Small intestine (tissue), 7 donors: ENCODE results near the gene PRLR. TPM values are rescaled to one million over a fixed set of nuclear protein-coding genes. Genes with fewer than 3 reads are reported as not detected.

Experiments used
- DNase-seq, 2 donors: peaks; one replicate each; pipeline versions ENCODE4 v3.0.0 to v3.0.0-alpha.2; 2013
- FAIRE-seq: peaks from 2 replicates; lab custom pipeline; 2012; peaks lifted over from hg19 to GRCh38; lab: Jason Lieb, UNC
- H3K27ac ChIP-seq, 3 donors: one replicate each; pipeline ENCODE4 v1.5.1; 2013; ENCODE audit warnings: low read length in 2 of 3, mild to moderate bottlenecking in 2 of 3, control low read depth in 1 of 3, inconsistent platforms in 1 of 3, low read depth in 1 of 3, moderate library complexity in 1 of 3
- H3K27me3 ChIP-seq, 3 donors: one replicate each; pipeline ENCODE4 v1.6.1; 2013; ENCODE audit warnings: low read length in 3 of 3, inconsistent platforms in 1 of 3; ENCODE audit not compliant: control insufficient read depth in 3 of 3, insufficient read depth in 3 of 3
- H3K36me3 ChIP-seq, 3 donors: one replicate each; pipeline ENCODE4 v1.6.1; 2013; ENCODE audit warnings: low read length in 3 of 3, inconsistent platforms in 1 of 3, low read depth in 1 of 3, mild to moderate bottlenecking in 1 of 3, moderate library complexity in 1 of 3; ENCODE audit not compliant: control insufficient read depth in 3 of 3, insufficient read depth in 2 of 3
- H3K4me1 ChIP-seq, 3 donors: one replicate each; pipeline ENCODE4 v1.6.1; 2013; ENCODE audit warnings: low read length in 2 of 3, inconsistent platforms in 1 of 3, low read depth in 1 of 3, mild to moderate bottlenecking in 1 of 3, moderate library complexity in 1 of 3; ENCODE audit not compliant: control insufficient read depth in 3 of 3, insufficient read depth in 2 of 3
- H3K4me3 ChIP-seq, 3 donors: one replicate each; pipeline ENCODE4 v1.5.1; 2013; ENCODE audit warnings: low read length in 3 of 3, control low read depth in 1 of 3, inconsistent platforms in 1 of 3, low read depth in 1 of 3, mild to moderate bottlenecking in 1 of 3, moderate library complexity in 1 of 3
- H3K9me3 ChIP-seq, 2 donors: one replicate each; pipeline ENCODE4 v1.6.1; 2013; ENCODE audit warnings: low read depth in 1 of 2, low read length in 1 of 2; ENCODE audit not compliant: control insufficient read depth in 2 of 2, insufficient read depth in 1 of 2
- WGBS, 3 donors: extraction: QIAGEN DNeasy Blood & Tissue Kit; methylation state at CpG; one replicate each; pipeline ENCODE4 v1.1.7; 2013; 5-methylcytosine and 5-hydroxymethylcytosine counted together
- polyA plus RNA-seq, 4 donors: library from polyadenylated mRNA; stranded (reverse) in 3 of 4; unstranded in 1 of 4; fragments of 200-250 nt in 3 of 4; fragments of 120-200 nt in 1 of 4; gene quantifications; one replicate each; pipeline versions ENCODE4 v1.2.1 to v1.2.3, GENCODE V29; 2013
- donor health status: healthy with polysubstance abuse.
- donor health status: control.
- donor health status: control.
- donor health status: Bipolar disorder and iron deficiency.
- donor health status: healthy.

PRLR gene
- polyA plus RNA-seq, 4 donors = 1.4 to 84.6 (median 2.9) TPM

DNA sequence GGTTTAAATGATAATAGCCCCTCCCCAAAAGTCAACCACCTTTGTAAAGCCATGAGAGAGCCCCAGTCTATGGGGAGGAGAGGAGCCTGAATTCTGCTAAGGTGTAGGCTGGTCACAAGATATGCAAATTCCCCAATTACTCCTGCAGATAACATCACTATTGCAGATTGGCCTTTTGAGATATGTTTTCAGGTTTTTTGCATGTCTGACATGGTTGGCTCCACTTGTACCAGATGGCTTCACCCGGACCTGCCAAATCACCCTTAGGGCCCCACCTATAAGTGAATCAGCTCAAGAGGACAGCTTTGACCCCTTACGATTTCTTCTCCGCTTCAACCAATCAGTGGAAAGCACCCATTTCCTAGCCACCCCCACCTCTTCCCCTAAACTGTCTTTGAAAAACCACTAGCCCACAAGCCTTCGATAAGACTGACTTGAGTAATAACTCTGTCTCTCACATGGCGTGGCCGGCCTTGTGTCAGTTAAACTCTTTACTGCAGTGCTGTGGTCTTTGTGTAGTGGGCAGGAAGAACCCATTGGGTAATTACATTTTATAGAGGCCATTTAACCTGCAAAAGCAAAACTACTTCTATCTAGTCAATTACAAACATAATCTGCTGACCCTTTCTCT, 69.7 kb downstream of the PRLR start:
- Histone ChIP-seq H3K9me3 (no peaks in the 10 kb centered on the region), H3K4me1 (peaks cover 0 to 22% (median 2%) of the 10 kb centered on the region in 3 donors), H3K4me3 (no peak overlapping the region), H3K27ac (no peak overlapping the region), H3K36me3 (peaks cover 0 to 11% (median 2%) of the 10 kb centered on the region in 3 donors), H3K27me3 (no peaks in the 10 kb centered on the region)
- DNase-seq = no peak
- 73 to 86% (median 84%) methylated on average over 6 of the region's 6 CpGs for WGBS, 3 donors
- FAIRE-seq = no peak

DNA sequence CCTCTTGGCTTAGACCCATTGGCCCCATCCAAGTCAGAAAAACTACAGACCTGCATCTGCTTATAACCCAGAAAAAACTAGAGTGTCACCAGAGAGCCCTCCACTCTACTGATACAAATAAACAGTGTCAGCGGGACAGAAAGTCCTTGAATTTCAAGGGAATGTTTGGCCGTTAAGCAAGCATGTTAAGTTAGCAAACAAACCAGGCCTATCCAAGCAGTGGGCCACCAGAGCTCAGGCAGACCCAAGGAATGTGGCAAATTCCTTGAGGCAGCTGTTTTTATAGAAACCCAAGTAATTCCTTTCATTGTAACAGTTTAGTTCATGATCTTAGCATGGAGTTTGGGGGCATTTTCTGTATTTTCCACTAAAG, 70.9 kb downstream of the PRLR start:
- H3K4me1 ChIP-seq = peaks cover 0 to 14% (median 0%) of the 10 kb centered on the region in 3 donors
- H3K9me3 ChIP-seq = no peaks in the 10 kb centered on the region
- no peak overlapping the region for H3K4me3 ChIP-seq
- FAIRE-seq (no peak), DNase-seq (no peak)
- no peak overlapping the region for H3K27ac ChIP-seq
- H3K36me3 ChIP-seq = peaks cover 0 to 11% (median 2%) of the 10 kb centered on the region in 3 donors
- 62 to 95% (median 78%) methylated on average over 2 of the region's 2 CpGs for WGBS, 3 donors
- no peaks in the 10 kb centered on the region for H3K27me3 ChIP-seq

DNA sequence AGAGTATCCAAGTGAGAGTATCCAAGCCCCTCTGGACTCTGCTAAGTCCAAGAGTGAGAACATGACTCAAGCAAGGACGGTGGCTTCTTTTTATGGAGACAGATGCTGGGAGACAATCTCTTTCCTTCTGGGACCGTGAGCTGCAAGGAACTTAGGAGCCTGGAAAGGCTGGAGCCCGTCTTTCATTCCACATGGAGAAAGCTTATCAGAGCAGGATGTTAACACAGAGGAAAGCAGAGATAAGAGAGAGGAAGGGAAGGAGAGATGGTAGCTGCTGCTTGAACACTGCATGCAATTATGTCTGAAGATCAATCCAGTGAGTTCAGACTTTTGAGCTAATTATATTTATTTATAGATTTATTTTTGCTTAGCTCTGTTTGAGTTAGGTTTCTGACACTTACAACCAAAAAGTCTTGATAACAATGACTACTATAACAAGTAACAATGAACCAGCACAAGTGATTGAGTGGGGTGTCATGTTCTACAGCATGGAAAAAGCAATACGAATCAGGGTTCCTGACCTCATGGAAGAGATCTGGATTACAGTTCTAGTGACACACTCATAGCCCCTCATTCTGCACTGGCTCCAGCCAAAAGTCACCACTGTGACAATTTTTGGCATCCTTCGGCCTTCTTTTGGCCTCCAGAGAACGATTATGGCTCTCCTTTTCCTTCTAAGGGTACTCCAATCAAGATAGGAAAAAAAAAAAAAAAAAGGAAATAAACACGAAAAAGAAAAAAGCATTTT, 71.5 kb downstream of the PRLR start:
- Histone ChIP-seq H3K4me3 (no peak overlapping the region), H3K36me3 (peaks cover 0 to 11% (median 2%) of the 10 kb centered on the region in 3 donors), H3K27me3 (no peaks in the 10 kb centered on the region), H3K4me1 (peaks cover 0 to 13% (median 0%) of the 10 kb centered on the region in 3 donors), H3K27ac (no peak overlapping the region), H3K9me3 (no peaks in the 10 kb centered on the region)
- WGBS, 3 donors = 33 to 44% (median 42%) methylated on average over 7 of the region's 7 CpGs
- FAIRE-seq = no peak
- peak; percentile 20 to 32 for DNase-seq

DNA sequence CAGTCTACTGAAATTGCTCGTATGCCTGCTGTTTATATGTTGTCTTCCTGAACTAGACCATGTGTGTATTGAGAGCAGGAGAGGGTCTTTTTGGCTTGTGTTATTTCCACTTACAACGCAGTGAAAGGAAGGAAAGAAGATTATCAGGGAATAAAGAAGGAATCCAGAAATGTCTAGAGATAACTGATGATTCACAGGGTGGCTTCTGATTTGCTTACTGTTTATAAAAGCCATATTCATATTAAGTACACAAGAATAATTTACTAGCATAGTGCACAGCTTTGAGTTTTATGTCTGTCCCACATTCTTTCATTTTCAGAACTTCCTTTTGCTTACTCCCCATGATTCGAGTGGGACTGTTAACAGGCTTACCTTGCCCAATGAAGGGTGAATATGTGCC, 72.1 kb downstream of the PRLR start:
- DNase-seq (no peak), FAIRE-seq (no peak)
- H3K4me3 ChIP-seq = no peak overlapping the region
- WGBS, 3 donors = 62 to 81% (median 75%) methylated on average over 3 of the region's 3 CpGs
- no peaks in the 10 kb centered on the region for H3K9me3 ChIP-seq
- H3K4me1 ChIP-seq = peaks cover 0 to 13% (median 0%) of the 10 kb centered on the region in 3 donors
- H3K27ac ChIP-seq = no peak overlapping the region
- peaks cover 0 to 11% (median 2%) of the 10 kb centered on the region in 3 donors for H3K36me3 ChIP-seq
- no peaks in the 10 kb centered on the region for H3K27me3 ChIP-seq

DNA sequence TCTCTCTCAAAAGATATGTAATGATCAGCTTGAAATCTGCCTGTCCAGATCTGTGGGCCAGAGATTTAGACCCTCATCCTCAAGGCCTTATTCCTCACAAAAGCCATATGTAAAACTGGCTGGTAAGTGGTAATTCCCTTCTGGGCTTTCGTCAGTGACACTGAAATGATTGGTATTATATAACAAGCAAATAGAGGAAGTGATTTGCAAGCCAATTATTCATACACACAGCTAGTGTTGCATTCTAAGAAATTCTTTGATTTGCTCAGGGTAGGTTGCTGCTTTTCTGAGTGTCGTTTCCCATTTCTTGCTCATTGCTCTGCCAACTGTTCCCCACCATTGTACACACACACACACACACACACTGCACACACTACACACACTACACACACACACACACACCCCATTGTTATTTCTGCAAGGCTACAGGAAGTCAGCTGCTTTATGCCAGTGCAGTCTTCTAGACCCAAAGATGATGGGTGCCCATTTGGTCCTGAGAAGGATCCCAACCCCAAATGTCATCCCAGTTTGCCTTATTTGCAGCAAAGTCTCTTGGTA, 76.8 kb downstream of the PRLR start:
- FAIRE-seq (no peak), DNase-seq (no peak)
- Histone ChIP-seq H3K27me3 (no peaks in the 10 kb centered on the region), H3K27ac (no peak overlapping the region), H3K4me3 (no peak overlapping the region), H3K4me1 (peaks cover 0 to 5% (median 0%) of the 10 kb centered on the region in 3 donors), H3K36me3 (peaks cover 0 to 3% (median 2%) of the 10 kb centered on the region in 3 donors), H3K9me3 (no peaks in the 10 kb centered on the region)
- 37 to 63% (median 51%) methylated on average over 2 of the region's 2 CpGs for WGBS, 3 donors

DNA sequence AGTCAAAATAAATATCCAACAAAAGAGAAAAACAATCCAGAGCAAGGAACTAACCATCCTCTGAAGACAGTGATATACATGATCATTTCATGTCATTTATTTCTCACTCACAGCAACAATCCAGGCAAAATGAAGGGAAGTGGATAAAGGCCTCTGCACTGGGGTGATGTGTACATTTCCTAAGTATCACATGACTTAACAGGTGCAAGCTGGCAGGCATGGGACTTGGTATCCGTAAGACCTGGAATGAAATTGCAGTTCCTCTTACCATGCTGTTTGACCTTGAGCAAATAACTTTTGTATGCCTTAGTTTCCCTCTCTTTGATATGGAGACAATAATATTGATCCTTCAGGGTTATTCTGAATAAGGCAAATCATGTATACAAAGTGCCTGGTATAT, 77.6 kb downstream of the PRLR start:
- H3K4me1 ChIP-seq = peaks cover 0 to 2% (median 0%) of the 10 kb centered on the region in 3 donors
- WGBS, 3 donors = 32 to 74% (median 57%) methylated on average over 1 of the region's 1 CpG
- H3K4me3 ChIP-seq = no peak overlapping the region
- peaks cover 0 to 3% (median 2%) of the 10 kb centered on the region in 3 donors for H3K36me3 ChIP-seq
- H3K9me3 ChIP-seq = no peaks in the 10 kb centered on the region
- FAIRE-seq = no peak
- DNase-seq = no peak
- no peak overlapping the region for H3K27ac ChIP-seq
- no peaks in the 10 kb centered on the region for H3K27me3 ChIP-seq

DNA sequence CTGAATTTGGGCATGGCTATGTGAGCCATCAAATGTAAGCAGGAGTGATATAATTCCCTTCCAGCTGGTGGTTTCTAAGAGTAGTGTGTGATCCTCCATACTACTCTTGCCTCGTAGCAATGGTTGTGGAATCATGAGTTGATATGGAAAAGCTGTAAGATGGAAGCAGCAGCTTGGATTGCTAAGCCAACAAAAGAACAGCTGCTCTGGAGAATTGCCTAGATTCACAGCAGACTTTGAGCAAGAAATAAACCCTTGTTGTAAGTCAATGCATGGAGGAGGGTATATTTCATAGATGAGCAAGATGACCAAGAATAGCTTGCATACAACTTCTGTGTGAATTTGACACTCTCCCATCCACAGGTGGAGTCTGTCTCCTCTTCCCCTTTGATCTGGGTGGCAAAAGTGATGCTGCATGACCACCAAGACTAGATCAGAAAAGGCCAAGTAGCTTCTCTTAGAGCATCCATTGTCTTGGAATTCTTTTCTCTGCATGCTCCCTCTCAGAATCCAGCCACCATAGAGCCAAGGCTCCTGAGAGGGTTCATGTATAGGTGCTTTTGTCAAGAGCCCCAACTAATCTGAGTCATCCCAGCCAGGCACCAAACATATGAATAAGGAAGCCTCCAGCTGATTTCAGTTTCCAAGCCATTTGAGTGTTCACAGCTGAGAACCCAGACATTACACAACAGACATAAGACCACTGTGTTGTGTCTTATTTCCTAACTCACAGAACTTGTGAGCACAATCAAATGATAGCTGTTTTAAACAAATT, 79.0 kb downstream of the PRLR start:
- Histone ChIP-seq H3K9me3 (no peaks in the 10 kb centered on the region), H3K36me3 (no peaks in the 10 kb centered on the region), H3K4me3 (no peak overlapping the region), H3K4me1 (peaks cover 0 to 2% (median 0%) of the 10 kb centered on the region in 3 donors), H3K27me3 (no peaks in the 10 kb centered on the region), H3K27ac (no peak overlapping the region)
- DNase-seq = no peak
- FAIRE-seq = no peak
- WGBS, 3 donors = 54 to 72% (median 62%) methylated on average over 1 of the region's 1 CpG

DNA sequence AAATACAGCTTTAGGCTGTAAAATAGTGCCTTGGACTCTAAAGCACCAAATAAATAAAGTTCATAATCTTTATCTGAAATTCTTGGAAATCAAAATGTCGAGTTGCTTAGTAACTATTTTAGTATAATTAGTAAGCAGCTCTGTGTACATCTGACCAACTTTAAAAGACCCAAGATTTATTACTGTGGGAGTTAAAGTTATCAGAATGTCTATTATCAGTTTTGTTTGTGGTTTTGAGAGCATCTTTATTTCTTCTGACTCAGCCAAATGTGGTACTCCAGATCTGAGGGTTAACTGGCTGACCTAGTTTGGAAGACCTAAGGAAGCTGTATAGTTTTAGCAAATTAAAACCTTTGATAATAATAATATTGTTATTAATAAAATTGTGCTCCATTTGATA, 81.2 kb downstream of the PRLR start:
- H3K4me3 ChIP-seq = no peak overlapping the region
- no peak overlapping the region for H3K27ac ChIP-seq
- FAIRE-seq = no peak
- no peaks in the 10 kb centered on the region for H3K27me3 ChIP-seq
- no peaks in the 10 kb centered on the region for H3K36me3 ChIP-seq
- H3K9me3 ChIP-seq = no peaks in the 10 kb centered on the region
- no peak for DNase-seq
- WGBS, 3 donors = 38 to 62% (median 41%) methylated on average over 1 of the region's 1 CpG
- H3K4me1 ChIP-seq = peaks cover 0 to 2% (median 0%) of the 10 kb centered on the region in 3 donors
